Activated CD4-positive, alpha-beta T cell treated with anti-CD3 and anti-CD28 coated beads for 36 hours (primary cell): Measurements from ENCODE around the gene NEGR1. TPM values are rescaled to one million over a fixed set of nuclear protein-coding genes. Genes with fewer than 3 reads are reported as not detected.

ENCODE experiments used
- ATAC-seq: fragments of 200-7000 bp; cut with Tn5 transposase; one replicate; pipeline ENCODE4 v1.10.0; 2021; ENCODE audit warnings: mild to moderate bottlenecking, moderate library complexity
- CTCF ChIA-PET: fragments of 350-600 bp; sonication (Branson Sonifier 250); formaldehyde crosslinking; loops from one replicate; lab custom pipeline; 2021; ENCODE audit warnings: antibody characterized with exemption; lab: Charles Lee
- POLR2A ChIA-PET: fragments of 350-600 bp; sonication (Branson Sonifier 250); formaldehyde crosslinking; loops from one replicate; lab custom pipeline; 2021; ENCODE audit warnings: antibody characterized with exemption, inconsistent platforms; lab: Charles Lee
- DNase-seq: peaks from one replicate; pipeline ENCODE4 v3.0.0-alpha.2; 2020
- H3K27ac Mint-ChIP-seq: one replicate; pipeline ENCODE4 v1.8.0; 2021; ENCODE audit warnings: mixed read lengths
- H3K27me3 Mint-ChIP-seq: one replicate; pipeline ENCODE4 v1.8.0; 2021; ENCODE audit warnings: mixed read lengths
- H3K36me3 Mint-ChIP-seq: one replicate; pipeline ENCODE4 v1.8.0; 2021; ENCODE audit warnings: low read depth, mixed read lengths
- H3K4me1 Mint-ChIP-seq: one replicate; pipeline ENCODE4 v1.8.0; 2021; ENCODE audit warnings: mixed read lengths
- H3K4me3 Mint-ChIP-seq: one replicate; pipeline ENCODE4 v1.8.0; 2021; ENCODE audit warnings: mild to moderate bottlenecking, moderate library complexity, mixed read lengths
- H3K9me3 Mint-ChIP-seq: one replicate; pipeline ENCODE4 v1.8.0; 2021; ENCODE audit warnings: low read depth, mixed read lengths
- intact Hi-C, 2 experiments: fragments of 100-400 bp; cut with DNase I in 1 of 2; cut with micrococcal nuclease in 1 of 2; formaldehyde crosslinking; loops; one replicate each; pipeline versions ENCODE4 v1.14.2 to v1.15.1; 2022 to 2024; cut with DNase I, micrococcal nuclease
- total RNA-seq, 2 experiments: library from RNA; stranded (reverse); gene quantifications; one replicate each; pipeline ENCODE4 v1.2.3, GENCODE V29; 2021

Gene NEGR1
- total RNA-seq, 2 experiments from 2014 or later, result not detected

DNA sequence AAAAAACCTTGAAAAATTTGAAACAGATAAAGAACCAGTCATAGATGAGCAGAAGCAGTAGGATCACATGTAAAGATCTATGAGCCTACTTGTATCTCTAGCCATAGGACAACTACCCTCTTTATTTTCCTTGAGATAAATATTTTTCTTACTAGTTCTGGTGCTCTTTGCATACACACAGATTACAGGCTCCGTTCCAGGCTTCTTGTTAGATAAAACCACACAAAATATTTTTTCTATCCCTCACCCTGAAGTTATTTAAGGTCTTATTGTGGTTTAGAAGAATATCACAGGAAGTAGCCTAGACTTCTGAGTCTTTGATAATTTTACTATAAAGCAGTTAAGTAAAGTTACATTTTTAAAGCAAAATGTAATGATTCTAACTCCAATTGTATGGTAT lies 512.2 kb downstream of the NEGR1 start:
- DNase-seq (no peak), ATAC-seq (no peak)
- H3K36me3 Mint-ChIP-seq, result no peaks in the 10 kb centered on the region
- CTCF ChIA-PET, result no interaction called here
- POLR2A ChIA-PET, result no interaction called here
- no peak overlapping the region for H3K4me3 Mint-ChIP-seq
- H3K9me3 Mint-ChIP-seq, result no peaks in the 10 kb centered on the region
- intact Hi-C loops, result no loop called here
- H3K4me1 Mint-ChIP-seq, result no peaks in the 10 kb centered on the region
- no peaks in the 10 kb centered on the region for H3K27me3 Mint-ChIP-seq
- no peak overlapping the region for H3K27ac Mint-ChIP-seq

DNA sequence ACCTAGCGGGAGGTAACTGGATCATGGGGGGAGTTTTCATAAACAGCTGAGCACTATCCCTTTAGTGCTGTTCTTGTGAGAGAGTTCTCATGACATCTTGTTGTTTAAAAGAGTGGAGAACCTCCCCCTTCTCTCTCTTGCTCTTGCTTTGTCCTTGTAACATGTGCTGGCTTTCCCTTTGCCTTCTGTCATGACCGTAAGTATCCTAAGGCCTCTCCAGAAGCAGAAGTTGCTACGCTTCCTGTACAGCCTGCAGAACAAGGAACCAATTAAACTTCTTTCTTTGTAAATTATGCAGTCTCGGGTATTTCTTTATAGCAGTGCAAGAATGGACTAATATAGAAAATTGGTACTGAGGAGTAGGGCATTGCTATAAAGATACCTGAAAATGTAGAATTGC lies 515.6 kb downstream of the NEGR1 start:
- ChIA-PET POLR2A (no interaction called here), CTCF (no interaction called here)
- DNase-seq (no peak), ATAC-seq (no peak)
- Mint-ChIP-seq H3K27ac (no peak overlapping the region), H3K9me3 (no peaks in the 10 kb centered on the region), H3K36me3 (no peaks in the 10 kb centered on the region), H3K4me3 (no peak overlapping the region), H3K27me3 (no peaks in the 10 kb centered on the region), H3K4me1 (no peaks in the 10 kb centered on the region)
- intact Hi-C loops, result no loop called here

DNA sequence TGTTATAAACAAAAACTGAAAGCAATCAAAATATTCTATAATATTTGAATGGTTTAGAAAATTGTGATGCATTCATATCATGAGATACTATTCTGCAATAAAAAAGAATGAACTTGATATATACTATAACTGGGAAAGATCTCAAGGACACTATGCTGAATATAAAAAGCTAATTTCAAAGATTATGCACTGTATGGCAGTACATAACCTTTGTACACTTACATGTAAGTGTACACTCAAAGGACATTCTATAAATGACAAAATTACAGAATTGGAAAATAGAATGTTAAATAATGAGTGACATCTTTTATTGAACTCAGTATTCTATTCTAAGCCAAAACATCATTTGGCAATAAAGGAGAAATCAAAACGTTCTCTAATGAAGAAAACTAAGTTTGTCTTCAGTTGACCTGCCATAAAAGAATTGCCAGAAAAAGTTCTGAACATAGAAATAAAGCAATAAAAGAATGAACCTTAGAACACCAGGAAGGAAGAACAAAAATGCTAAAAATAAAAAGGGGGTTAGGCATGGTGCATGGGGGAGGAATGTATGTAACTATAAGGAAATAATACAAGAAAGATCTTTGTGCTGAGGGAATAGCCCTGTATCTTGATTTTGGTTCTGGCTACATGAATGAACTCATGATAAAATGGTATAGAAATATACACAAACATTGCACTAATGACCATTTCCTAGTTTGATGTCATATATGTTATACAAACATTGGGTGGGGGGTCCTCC lies 519.7 kb downstream of the NEGR1 start:
- Mint-ChIP-seq H3K27me3 (no peaks in the 10 kb centered on the region), H3K9me3 (no peaks in the 10 kb centered on the region), H3K4me1 (no peaks in the 10 kb centered on the region), H3K4me3 (no peak overlapping the region), H3K36me3 (no peaks in the 10 kb centered on the region), H3K27ac (no peak overlapping the region)
- ChIA-PET CTCF (interaction anchor here (0.6 kb wide), 1 partner anchor 12 kb away, joined by 3 read pairs; no protein-coding TSS in a partner anchor), POLR2A (no interaction called here)
- intact Hi-C loops, result no loop called here
- no peak for DNase-seq
- ATAC-seq, result no peak

DNA sequence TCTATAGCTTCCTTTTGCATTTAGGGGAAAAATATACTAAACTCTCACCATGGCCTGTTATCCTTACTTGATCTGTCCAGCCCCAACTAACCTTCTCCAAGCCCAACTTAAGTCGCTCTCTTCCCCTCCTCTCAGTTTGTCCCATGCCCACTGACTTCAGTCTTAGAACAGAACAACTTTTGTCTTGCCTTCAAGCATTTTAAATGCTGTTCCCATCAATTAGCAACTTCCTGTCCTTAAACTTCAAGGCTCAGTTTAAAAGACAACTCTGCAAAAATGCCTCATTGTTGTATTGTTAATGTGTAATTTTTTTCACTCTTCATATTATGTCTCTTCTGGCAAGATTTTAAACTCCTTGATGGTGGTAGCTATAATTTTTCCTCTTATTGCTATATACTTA lies 526.9 kb downstream of the NEGR1 start:
- Mint-ChIP-seq H3K36me3 (no peaks in the 10 kb centered on the region), H3K27ac (no peak overlapping the region), H3K27me3 (no peaks in the 10 kb centered on the region), H3K9me3 (no peaks in the 10 kb centered on the region), H3K4me3 (no peak overlapping the region), H3K4me1 (no peaks in the 10 kb centered on the region)
- intact Hi-C loops, result no loop called here
- ChIA-PET CTCF (no interaction called here), POLR2A (no interaction called here)
- DNase-seq (no peak), ATAC-seq (no peak)

DNA sequence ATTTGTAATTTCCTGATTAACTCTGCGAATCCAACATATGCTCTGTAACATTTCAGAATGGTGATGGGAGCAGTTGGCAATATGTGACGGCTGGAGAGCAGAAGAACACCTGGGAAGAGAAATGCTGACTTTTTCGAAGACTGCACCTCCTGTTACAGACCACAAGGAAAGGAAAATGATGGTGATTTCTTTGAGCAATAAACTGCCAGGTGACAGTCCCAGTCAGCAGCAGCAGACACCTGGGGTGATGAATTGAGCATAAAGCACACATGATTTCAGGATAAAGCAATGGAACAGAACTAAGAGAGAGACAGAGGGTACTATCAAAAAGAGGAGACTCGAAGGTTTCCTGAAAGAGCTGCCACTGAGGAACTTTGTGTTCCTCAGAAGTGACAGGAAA lies 528.6 kb downstream of the NEGR1 start:
- intact Hi-C loops, result no loop called here
- Mint-ChIP-seq H3K4me1 (no peaks in the 10 kb centered on the region), H3K36me3 (no peaks in the 10 kb centered on the region), H3K27ac (no peak overlapping the region), H3K4me3 (no peak overlapping the region), H3K9me3 (peaks cover 2% of the 10 kb centered on the region), H3K27me3 (no peaks in the 10 kb centered on the region)
- no peak for DNase-seq
- CTCF ChIA-PET, result no interaction called here
- POLR2A ChIA-PET, result no interaction called here
- no peak for ATAC-seq

DNA sequence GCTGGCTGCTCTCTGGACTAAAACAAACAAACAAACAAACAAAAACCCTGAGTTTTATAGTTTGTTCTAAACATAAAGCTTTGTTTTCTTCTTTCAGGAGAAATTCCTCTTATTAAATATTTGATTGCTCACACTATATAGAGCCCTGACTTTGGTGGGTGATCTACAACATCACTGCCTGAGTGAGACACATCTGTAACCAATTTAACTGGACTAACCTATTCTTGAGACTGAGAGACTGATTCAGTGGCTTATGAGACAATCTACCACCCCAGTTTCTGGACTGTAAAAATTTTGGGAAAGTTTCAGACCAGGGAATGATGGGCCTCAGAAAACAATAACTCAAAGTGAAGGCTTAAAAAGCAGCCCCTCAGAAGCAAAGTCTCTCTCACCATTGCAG lies 537.0 kb downstream of the NEGR1 start:
- POLR2A ChIA-PET, result no interaction called here

DNA sequence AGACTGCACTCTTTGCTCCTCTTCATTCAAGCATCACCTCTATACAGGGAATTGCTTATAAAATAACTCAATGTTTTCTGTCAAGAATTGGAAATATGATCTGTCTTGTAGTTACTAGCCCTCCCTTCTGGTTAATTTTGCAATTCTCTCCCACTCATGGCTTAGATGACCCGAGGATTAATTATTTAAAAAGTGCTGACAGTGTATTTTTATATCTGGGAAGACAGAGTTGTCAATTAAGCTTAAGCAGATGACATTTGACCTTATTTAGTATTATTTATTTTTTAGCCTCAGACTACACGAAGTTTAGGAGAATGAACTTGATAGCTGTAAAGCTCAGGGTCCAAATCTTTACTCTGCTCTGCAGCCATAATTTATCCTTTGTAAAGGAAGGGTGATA lies 538.5 kb downstream of the NEGR1 start:
- H3K4me3 Mint-ChIP-seq, result no peak overlapping the region
- H3K27me3 Mint-ChIP-seq, result no peaks in the 10 kb centered on the region
- H3K4me1 Mint-ChIP-seq, result no peaks in the 10 kb centered on the region
- H3K27ac Mint-ChIP-seq, result no peak overlapping the region
- ATAC-seq, result no peak
- peaks cover 2% of the 10 kb centered on the region for H3K9me3 Mint-ChIP-seq
- no peak for DNase-seq
- no peaks in the 10 kb centered on the region for H3K36me3 Mint-ChIP-seq
- CTCF ChIA-PET, result no interaction called here
- POLR2A ChIA-PET, result no interaction called here
- intact Hi-C loops, result no loop called here

More for the DNA sequence above, 537.0 kb downstream of the NEGR1 start:
- ATAC-seq (no peak), DNase-seq (no peak)
- Mint-ChIP-seq H3K4me3 (no peak overlapping the region), H3K36me3 (no peaks in the 10 kb centered on the region), H3K9me3 (peaks cover 2% of the 10 kb centered on the region), H3K27me3 (no peaks in the 10 kb centered on the region), H3K27ac (no peak overlapping the region), H3K4me1 (no peaks in the 10 kb centered on the region)
- intact Hi-C loops, result no loop called here
- CTCF ChIA-PET, result no interaction called here

DNA sequence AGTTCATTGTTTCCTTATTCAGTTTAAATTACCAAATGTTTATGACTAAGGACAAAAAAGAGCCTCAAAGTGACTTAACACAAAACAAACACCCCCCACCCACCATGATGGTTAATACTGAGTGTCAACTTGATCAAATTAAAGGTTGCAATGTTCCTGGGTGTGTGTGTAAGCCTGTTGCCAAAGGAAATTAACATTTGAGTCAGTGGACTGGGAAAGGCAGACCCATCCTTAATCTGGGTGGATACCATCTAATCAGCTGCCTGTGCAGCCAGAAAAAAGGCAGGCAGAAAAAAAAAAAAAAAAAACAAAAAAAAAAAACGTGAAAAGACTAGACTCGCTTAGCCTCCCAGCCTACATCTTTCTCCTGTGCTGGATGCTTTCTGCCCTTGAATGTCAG lies 543.4 kb downstream of the NEGR1 start:
- Mint-ChIP-seq H3K27me3 (no peaks in the 10 kb centered on the region), H3K36me3 (no peaks in the 10 kb centered on the region), H3K27ac (no peak overlapping the region), H3K9me3 (peaks cover 2% of the 10 kb centered on the region), H3K4me1 (no peaks in the 10 kb centered on the region), H3K4me3 (no peak overlapping the region)
- ChIA-PET POLR2A (no interaction called here), CTCF (interaction anchor here (0.6 kb wide), 1 partner anchor 1570 kb away, joined by 3 read pairs; no protein-coding TSS in a partner anchor)
- ATAC-seq, result no peak
- intact Hi-C loops, result no loop called here
- no peak for DNase-seq

DNA sequence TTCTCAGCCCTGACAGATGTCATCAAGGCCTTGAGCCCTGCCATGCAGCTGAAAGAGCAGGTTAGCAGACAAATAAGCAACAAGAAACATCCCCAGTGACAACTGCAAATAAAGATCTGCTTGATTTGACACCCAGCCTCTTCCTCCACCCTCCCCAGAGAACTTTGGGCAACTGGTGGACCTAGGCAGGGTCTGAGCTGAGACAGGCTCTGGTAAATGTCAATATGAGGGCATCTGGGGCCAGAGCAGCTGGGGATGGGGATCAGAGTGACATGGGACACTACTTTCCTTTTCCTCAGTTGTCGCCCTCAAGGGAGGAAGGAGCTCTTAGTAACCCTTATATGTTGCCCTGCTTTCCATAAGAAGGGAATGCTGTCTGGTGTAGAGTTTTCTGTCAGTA lies 544.1 kb downstream of the NEGR1 start:
- Mint-ChIP-seq H3K9me3 (peaks cover 2% of the 10 kb centered on the region), H3K4me3 (no peak overlapping the region), H3K36me3 (no peaks in the 10 kb centered on the region), H3K27ac (no peak overlapping the region), H3K27me3 (no peaks in the 10 kb centered on the region), H3K4me1 (no peaks in the 10 kb centered on the region)
- DNase-seq (no peak), ATAC-seq (no peak)
- intact Hi-C loops, result no loop called here
- ChIA-PET CTCF (no interaction called here), POLR2A (no interaction called here)

DNA sequence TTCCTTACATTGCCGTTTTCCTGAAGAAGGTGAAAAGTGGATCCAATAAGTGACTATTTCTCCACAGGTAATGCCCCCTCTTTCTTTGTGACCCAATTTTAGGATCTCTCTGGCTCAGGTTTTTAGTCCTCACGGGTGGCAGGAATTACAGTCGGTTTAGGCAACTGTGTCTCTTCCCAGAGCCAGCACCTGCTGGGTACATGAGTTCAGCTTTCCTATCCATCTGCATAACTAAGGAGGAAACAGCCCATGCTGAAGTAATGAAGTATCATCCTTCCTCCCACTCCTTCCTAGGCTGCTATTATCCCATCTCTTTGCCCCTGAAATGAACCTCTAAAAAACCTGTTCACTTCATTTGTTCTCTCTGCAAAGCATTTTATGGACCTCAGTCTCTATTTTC lies 544.6 kb downstream of the NEGR1 start:
- H3K27me3 Mint-ChIP-seq, result no peaks in the 10 kb centered on the region
- no peaks in the 10 kb centered on the region for H3K4me1 Mint-ChIP-seq
- no peak overlapping the region for H3K27ac Mint-ChIP-seq
- no peak overlapping the region for H3K4me3 Mint-ChIP-seq
- POLR2A ChIA-PET, result no interaction called here
- no peak for ATAC-seq
- CTCF ChIA-PET, result no interaction called here
- H3K36me3 Mint-ChIP-seq, result no peaks in the 10 kb centered on the region
- DNase-seq, result no peak
- peaks cover 2% of the 10 kb centered on the region for H3K9me3 Mint-ChIP-seq
- intact Hi-C loops, result no loop called here

DNA sequence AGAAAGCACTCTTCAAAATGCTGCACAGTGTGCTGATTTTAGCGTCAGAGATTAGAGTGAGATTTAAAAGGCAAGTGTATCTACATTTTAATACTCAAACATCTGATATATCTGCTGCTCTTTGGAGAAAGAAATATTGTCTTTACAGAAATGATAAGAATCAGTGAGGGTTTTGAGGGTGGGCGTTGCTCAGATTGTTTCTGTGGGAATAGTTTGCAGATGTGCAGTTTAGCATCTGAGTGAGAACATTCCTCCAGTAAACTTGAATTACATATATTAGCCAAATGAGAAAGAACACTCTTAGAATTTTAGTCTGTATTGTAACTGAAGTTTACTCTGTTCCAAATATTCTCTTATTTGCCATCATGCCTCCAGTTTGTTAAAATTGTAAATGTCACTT lies 549.2 kb downstream of the NEGR1 start:
- ATAC-seq, result no peak
- no peaks in the 10 kb centered on the region for H3K4me1 Mint-ChIP-seq
- no peak overlapping the region for H3K4me3 Mint-ChIP-seq
- H3K9me3 Mint-ChIP-seq, result no peaks in the 10 kb centered on the region
- CTCF ChIA-PET, result no interaction called here
- no peaks in the 10 kb centered on the region for H3K36me3 Mint-ChIP-seq
- no peak for DNase-seq
- H3K27ac Mint-ChIP-seq, result no peak overlapping the region
- intact Hi-C loops, result no loop called here
- POLR2A ChIA-PET, result no interaction called here
- no peaks in the 10 kb centered on the region for H3K27me3 Mint-ChIP-seq

DNA sequence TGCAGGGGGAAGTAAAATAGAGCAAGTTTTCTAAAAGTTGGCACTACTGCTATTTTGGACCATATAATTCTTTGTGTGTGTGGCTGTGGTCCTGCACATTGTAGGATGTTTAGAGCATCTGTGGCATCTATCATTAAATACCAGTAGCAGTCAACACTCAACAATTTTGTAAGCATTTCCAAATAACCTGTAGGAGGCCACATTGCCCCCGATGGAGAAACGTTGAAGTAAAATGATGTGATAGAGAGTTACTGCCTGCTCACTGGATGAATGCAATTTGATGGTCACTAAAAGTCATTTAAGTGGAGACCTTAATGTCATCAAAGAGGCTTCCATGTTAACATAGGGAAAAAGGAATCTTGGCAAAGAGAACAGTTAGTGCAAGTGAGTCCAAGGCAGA lies 560.8 kb downstream of the NEGR1 start:
- DNase-seq (no peak), ATAC-seq (no peak)
- no peak overlapping the region for H3K4me3 Mint-ChIP-seq
- no peak overlapping the region for H3K27ac Mint-ChIP-seq
- ChIA-PET POLR2A (no interaction called here), CTCF (no interaction called here)
- H3K27me3 Mint-ChIP-seq, result no peaks in the 10 kb centered on the region
- H3K9me3 Mint-ChIP-seq, result peaks cover 2% of the 10 kb centered on the region
- intact Hi-C loops, result no loop called here
- no peaks in the 10 kb centered on the region for H3K4me1 Mint-ChIP-seq
- no peaks in the 10 kb centered on the region for H3K36me3 Mint-ChIP-seq
